ENCODE measurements around the gene VTI1A.

DNA sequence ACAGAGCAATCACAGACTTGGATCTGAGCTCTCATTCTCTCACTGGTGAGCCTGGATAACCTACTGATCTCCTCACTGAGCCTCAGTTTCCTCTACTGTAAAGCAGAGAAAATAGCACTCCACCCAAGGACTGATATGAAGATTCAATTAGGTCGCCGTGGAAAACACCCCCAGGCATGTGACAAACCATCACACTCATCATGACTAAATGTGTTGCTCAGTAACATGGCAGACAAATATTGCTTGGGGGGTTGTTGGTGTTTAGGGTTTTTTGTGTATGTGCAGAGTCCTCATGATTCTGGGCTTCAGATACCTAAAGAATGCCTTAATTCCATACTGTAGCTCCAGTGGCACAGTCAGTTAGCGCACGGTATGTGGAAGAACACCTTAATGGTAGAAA lies 380.9 kb downstream of the VTI1A start:
- no peak for TF ChIP-seq CTCF (IDR thresholded peaks at IDR 0.05; ENCODE audit: poor library complexity)
- TF ChIP-seq EZH2 (IDR thresholded peaks at IDR 0.05; ENCODE audit: borderline replicate concordance): no peak
